SK-N-SH treated with all-trans-retinoic acid at 6 μM for 48 hours (cell line): ENCODE results near the gene OXCT1.

Source experiments
- ARNTL ChIP-seq: fragments of 450-650 bp; formaldehyde crosslinking; IDR thresholded peaks from 2 replicates; pipeline ENCODE4 v1.5.0; 2020; ENCODE audit warnings: low read depth, mild to moderate bottlenecking, moderate library complexity, borderline replicate concordance
- OSR1 ChIP-seq: fragments of 250-450 bp; sonication (Bioruptor Pico); IDR thresholded peaks from 2 replicates; pipeline ENCODE4 v1.8.0; 2022; ENCODE audit warnings: moderate library complexity, mild to moderate bottlenecking, inconsistent platforms
- ZNF70 ChIP-seq: fragments of 450-650 bp; formaldehyde crosslinking; IDR thresholded peaks from 2 replicates; pipeline ENCODE4 v1.5.0; 2020; ENCODE audit warnings: mild to moderate bottlenecking, moderate library complexity
- TF ChIP-seq, protein P1 (sequence below): fragments of 250-450 bp; sonication (Bioruptor Pico); IDR thresholded peaks from 2 replicates; pipeline ENCODE4 v1.8.0; 2020; ENCODE audit warnings: mild to moderate bottlenecking, moderate library complexity, borderline replicate concordance

- TF ChIP-seq OSR1 (no peak), ARNTL (CRISPR knock-in tag) (no peak), ZNF70 (CRISPR knock-in tag) (no peak)
- TF ChIP-seq, protein P1, sequence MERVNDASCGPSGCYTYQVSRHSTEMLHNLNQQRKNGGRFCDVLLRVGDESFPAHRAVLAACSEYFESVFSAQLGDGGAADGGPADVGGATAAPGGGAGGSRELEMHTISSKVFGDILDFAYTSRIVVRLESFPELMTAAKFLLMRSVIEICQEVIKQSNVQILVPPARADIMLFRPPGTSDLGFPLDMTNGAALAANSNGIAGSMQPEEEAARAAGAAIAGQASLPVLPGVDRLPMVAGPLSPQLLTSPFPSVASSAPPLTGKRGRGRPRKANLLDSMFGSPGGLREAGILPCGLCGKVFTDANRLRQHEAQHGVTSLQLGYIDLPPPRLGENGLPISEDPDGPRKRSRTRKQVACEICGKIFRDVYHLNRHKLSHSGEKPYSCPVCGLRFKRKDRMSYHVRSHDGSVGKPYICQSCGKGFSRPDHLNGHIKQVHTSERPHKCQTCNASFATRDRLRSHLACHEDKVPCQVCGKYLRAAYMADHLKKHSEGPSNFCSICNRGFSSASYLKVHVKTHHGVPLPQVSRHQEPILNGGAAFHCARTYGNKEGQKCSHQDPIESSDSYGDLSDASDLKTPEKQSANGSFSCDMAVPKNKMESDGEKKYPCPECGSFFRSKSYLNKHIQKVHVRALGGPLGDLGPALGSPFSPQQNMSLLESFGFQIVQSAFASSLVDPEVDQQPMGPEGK: no peak
Observed at GRCh38 chr5:41918105-41918504, 47.9 kb upstream of the OXCT1 start.
